ENCODE data around the gene NCOA4. TPM values are rescaled to one million over a fixed set of nuclear protein-coding genes. Genes with fewer than 3 reads are reported as not detected.
"Not testable (repeated sequence)": the region's sequence is repeated elsewhere in the genome, so short reads cannot be mapped to it uniquely, and the experiment has no call there.

NCOA4 gene
- total and polyA plus RNA-seq, 8 donors: 150 to 196 (median 174) TPM

GRCh38 chr10:46006219-46006618 lies 24.2 kb downstream of the NCOA4 start:
- TF ChIP-seq, protein P1, sequence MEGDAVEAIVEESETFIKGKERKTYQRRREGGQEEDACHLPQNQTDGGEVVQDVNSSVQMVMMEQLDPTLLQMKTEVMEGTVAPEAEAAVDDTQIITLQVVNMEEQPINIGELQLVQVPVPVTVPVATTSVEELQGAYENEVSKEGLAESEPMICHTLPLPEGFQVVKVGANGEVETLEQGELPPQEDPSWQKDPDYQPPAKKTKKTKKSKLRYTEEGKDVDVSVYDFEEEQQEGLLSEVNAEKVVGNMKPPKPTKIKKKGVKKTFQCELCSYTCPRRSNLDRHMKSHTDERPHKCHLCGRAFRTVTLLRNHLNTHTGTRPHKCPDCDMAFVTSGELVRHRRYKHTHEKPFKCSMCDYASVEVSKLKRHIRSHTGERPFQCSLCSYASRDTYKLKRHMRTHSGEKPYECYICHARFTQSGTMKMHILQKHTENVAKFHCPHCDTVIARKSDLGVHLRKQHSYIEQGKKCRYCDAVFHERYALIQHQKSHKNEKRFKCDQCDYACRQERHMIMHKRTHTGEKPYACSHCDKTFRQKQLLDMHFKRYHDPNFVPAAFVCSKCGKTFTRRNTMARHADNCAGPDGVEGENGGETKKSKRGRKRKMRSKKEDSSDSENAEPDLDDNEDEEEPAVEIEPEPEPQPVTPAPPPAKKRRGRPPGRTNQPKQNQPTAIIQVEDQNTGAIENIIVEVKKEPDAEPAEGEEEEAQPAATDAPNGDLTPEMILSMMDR (IDR thresholded peaks at IDR 0.05): no peak
- Histone ChIP-seq H3K27ac (no peak overlapping the region), H3K27me3 (no peaks in the 10 kb centered on the region), H3K36me3 (peaks cover 0 to 100% of the 10 kb centered on the region in 2 donors), H3K9me3 (no peaks in the 10 kb centered on the region), H3K4me1 (peaks cover 0 to 22% of the 10 kb centered on the region in 2 donors), H3K4me3 (no peak overlapping the region)
- intact Hi-C loops (cut with DNase I): no loop called here
- DNase-seq (no peak), ATAC-seq (peak; percentile 26)

- Histone ChIP-seq H3K27me3 (no peaks in the 10 kb centered on the region), H3K4me3 (no peak overlapping the region), H3K9me3 (no peaks in the 10 kb centered on the region), H3K4me1 (peaks cover 0 to 21% of the 10 kb centered on the region in 2 donors), H3K36me3 (peaks cover 0 to 98% of the 10 kb centered on the region in 2 donors), H3K27ac (no peak overlapping the region)
- DNase-seq (no peak), ATAC-seq (no peak)
- TF ChIP-seq, protein P1 (IDR thresholded peaks at IDR 0.05): no peak
- intact Hi-C loops (cut with DNase I): no loop called here
Measured at GRCh38 chr10:46005383-46005782, 25.0 kb downstream of the NCOA4 start.

DNA sequence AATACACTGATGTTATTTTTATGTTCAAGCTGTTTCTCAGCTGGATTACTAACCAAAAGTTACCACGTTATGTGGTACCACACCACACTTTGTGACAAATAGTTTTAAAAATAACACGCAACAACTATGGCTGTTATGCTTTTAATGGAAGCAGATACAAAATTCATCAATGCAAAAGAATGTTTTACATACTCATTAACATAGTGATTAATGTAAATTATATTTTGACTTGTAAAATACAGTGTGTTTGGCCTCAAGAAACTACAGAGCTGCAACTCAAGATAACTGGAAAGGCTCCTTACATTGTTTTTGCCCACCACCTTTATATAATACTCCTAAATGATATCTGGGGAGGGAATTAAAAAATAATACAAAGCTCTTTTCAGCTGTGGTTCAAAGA lies 25.5 kb downstream of the NCOA4 start:
- Histone ChIP-seq H3K4me3 (no peak overlapping the region), H3K9me3 (no peaks in the 10 kb centered on the region), H3K27me3 (no peaks in the 10 kb centered on the region), H3K27ac (no peak overlapping the region), H3K36me3 (peaks cover 0 to 98% of the 10 kb centered on the region in 2 donors), H3K4me1 (peaks cover 0 to 17% of the 10 kb centered on the region in 2 donors)
- TF ChIP-seq, protein P1 (IDR thresholded peaks at IDR 0.05): no peak
- no peak for DNase-seq
- no peak for ATAC-seq
- intact Hi-C loops (cut with DNase I): no loop called here

- intact Hi-C loops (cut with DNase I): no loop called here
- ATAC-seq (no peak), DNase-seq (no peak)
- Histone ChIP-seq H3K4me3 (no peak overlapping the region), H3K27me3 (no peaks in the 10 kb centered on the region), H3K36me3 (peaks cover 0 to 91% of the 10 kb centered on the region in 2 donors), H3K27ac (no peak overlapping the region), H3K4me1 (peaks cover 0 to 3% of the 10 kb centered on the region in 2 donors), H3K9me3 (no peaks in the 10 kb centered on the region)
- TF ChIP-seq, protein P1 (IDR thresholded peaks at IDR 0.05): no peak
Measured at GRCh38 chr10:46002916-46003693, 27.3 kb downstream of the NCOA4 start.

- H3K4me1 ChIP-seq; H3K27me3 ChIP-seq; H3K27ac ChIP-seq; DNase-seq; ATAC-seq; H3K9me3 ChIP-seq; H3K4me3 ChIP-seq; intact Hi-C loops (cut with DNase I): not testable (repeated sequence)
- peaks cover 0 to 83% of the 10 kb centered on the region in 2 donors for H3K36me3 ChIP-seq
Measured at GRCh38 chr10:46002189-46002687, 28.2 kb downstream of the NCOA4 start.
